Upper lobe of left lung (tissue), 6 donors: ENCODE data around the gene TMEM140. TPM values are rescaled to one million over a fixed set of nuclear protein-coding genes. Genes with fewer than 3 reads are reported as not detected.

Experiments
- ATAC-seq, 2 donors: fragments of 200-7000 bp; cut with Tn5 transposase; one replicate each; pipeline ENCODE4 v1.9.1; 2022; ENCODE audit warnings: mild to moderate bottlenecking in 2 of 2, moderate library complexity in 2 of 2; ENCODE audit not compliant: low FRiP score in 2 of 2
- DNase-seq, 2 donors: peaks; one replicate each; pipeline ENCODE4 v3.0.0-alpha.2; 2019 to 2020
- H3K27ac ChIP-seq, 4 donors: fragments of 200-600 bp; sonication (generic); one replicate each; pipeline ENCODE4 v1.5.1; 2016 to 2019
- H3K27me3 ChIP-seq, 4 donors: fragments of 200-600 bp; sonication (generic); one replicate each; pipeline ENCODE4 v1.5.1; 2017 to 2019
- H3K36me3 ChIP-seq, 4 donors: fragments of 200-600 bp; sonication (generic); one replicate each; pipeline ENCODE4 v1.5.1; 2016 to 2019
- H3K4me1 ChIP-seq, 4 donors: fragments of 200-600 bp; sonication (generic); one replicate each; pipeline ENCODE4 v1.5.1; 2018 to 2019
- H3K4me3 ChIP-seq, 4 donors: fragments of 200-600 bp; sonication (generic); one replicate each; pipeline ENCODE4 v1.5.1; 2017 to 2019; ENCODE audit warnings: mild to moderate bottlenecking in 2 of 4, moderate library complexity in 1 of 4
- H3K9me3 ChIP-seq, 4 donors: fragments of 200-600 bp; sonication (generic); one replicate each; pipeline ENCODE4 v1.5.1; 2018 to 2019
- CTCF ChIP-seq, 6 experiments: fragments of 450-650 bp in 4 of 6; fragments of 200-600 bp in 2 of 6; sonication (generic) in 2 of 6; IDR thresholded peaks; one replicate each; pipeline ENCODE4 v1.5.1; 2016 to 2019; ENCODE audit warnings: antibody characterized with exemption in 6 of 6
- EP300 ChIP-seq, 4 donors: sonication (generic); formaldehyde crosslinking; IDR thresholded peaks; one replicate each; pipeline ENCODE4 v1.5.1; 2017; ENCODE audit warnings: antibody characterized with exemption in 4 of 4, control low read depth in 2 of 4
- POLR2A ChIP-seq, 4 donors: fragments of 450-650 bp; IDR thresholded peaks; one replicate each; pipeline ENCODE4 v1.5.1; 2016 to 2017; ENCODE audit warnings: antibody characterized with exemption in 4 of 4, mild to moderate bottlenecking in 2 of 4
- POLR2AphosphoS5 ChIP-seq, 2 donors: sonication (generic); formaldehyde crosslinking; IDR thresholded peaks; one replicate each; pipeline ENCODE4 v1.5.1; 2017; ENCODE audit warnings: antibody characterized with exemption in 2 of 2
- WGBS, 2 donors: methylation state at CpG; one replicate each; pipeline ENCODE4 v1.1.5; 2017 to 2018; 5-methylcytosine and 5-hydroxymethylcytosine counted together
- total RNA-seq, 6 donors: library from RNA; depleted of rRNA in 4 of 6; stranded (reverse); fragments of >200 nt in 4 of 6; gene quantifications; one replicate each; pipeline versions ENCODE4 v1.1.0 to v1.2.1, GENCODE V29; 2016 to 2021
- donor health status: DM: no; HTN: no; CAD: no; lungs with moderate emphysema.
- donor health status: DM: no; HTN: yes; CAD: no; lungs with severe emphysema.

The TMEM140 gene
- total RNA-seq, 6 donors from 2014 or later: 25.2 to 59.2 (median 32.4) TPM

- WGBS, 2 donors: 95 to 100% methylated on average over 2 of the region's 2 CpGs
- TF ChIP-seq POLR2AphosphoS5 (IDR thresholded peaks at IDR 0.05) (no peak), EP300 (IDR thresholded peaks at IDR 0.05) (no peak), CTCF (IDR thresholded peaks at IDR 0.05) (no peak), POLR2A (IDR thresholded peaks at IDR 0.05) (no peak)
- Histone ChIP-seq H3K27ac (peak overlapping the region in 3 of 4 donors; percentile 80 to 98 (median 81)), H3K36me3 (peaks cover 0 to 42% (median 27%) of the 10 kb centered on the region in 4 donors), H3K9me3 (no peaks in the 10 kb centered on the region), H3K4me1 (peaks cover 77 to 88% (median 81%) of the 10 kb centered on the region in 4 donors), H3K27me3 (no peaks in the 10 kb centered on the region), H3K4me3 (no peak overlapping the region)
- no peak for ATAC-seq
- DNase-seq: no peak
Observed at GRCh38 chr7:135162382-135163001, 14.6 kb downstream of the TMEM140 start.

- Histone ChIP-seq H3K4me1 (peaks cover 79 to 88% (median 82%) of the 10 kb centered on the region in 4 donors), H3K4me3 (no peak overlapping the region), H3K27me3 (no peaks in the 10 kb centered on the region), H3K9me3 (no peaks in the 10 kb centered on the region), H3K27ac (peak overlapping the region; percentile 55 to 99 (median 98)), H3K36me3 (peaks cover 0 to 50% (median 32%) of the 10 kb centered on the region in 4 donors)
- peak in 1 of 2 donors; percentile 7 for ATAC-seq
- 76 to 83% methylated on average over 9 to 18 of the region's 18 CpGs for WGBS, 2 donors
- peak in 1 of 2 donors; percentile 69 for DNase-seq
- TF ChIP-seq EP300 (IDR thresholded peaks at IDR 0.05) (no peak), POLR2AphosphoS5 (IDR thresholded peaks at IDR 0.05) (no peak), POLR2A (IDR thresholded peaks at IDR 0.05) (no peak), CTCF (IDR thresholded peaks at IDR 0.05) (no peak)
Observed at GRCh38 chr7:135164357-135165061, 16.6 kb downstream of the TMEM140 start.

- DNase-seq: no peak
- no peak overlapping the region for H3K4me3 ChIP-seq
- peaks cover 0 to 50% (median 32%) of the 10 kb centered on the region in 4 donors for H3K36me3 ChIP-seq
- H3K4me1 ChIP-seq: peaks cover 69 to 81% (median 72%) of the 10 kb centered on the region in 4 donors
- peak overlapping the region; percentile 89 to 99 (median 98) for H3K27ac ChIP-seq
- no peaks in the 10 kb centered on the region for H3K9me3 ChIP-seq
- TF ChIP-seq POLR2AphosphoS5 (IDR thresholded peaks at IDR 0.05) (no peak), EP300 (IDR thresholded peaks at IDR 0.05) (no peak), POLR2A (IDR thresholded peaks at IDR 0.05) (no peak)
- WGBS, 2 donors: 79 to 81% methylated on average over 4 of the region's 4 CpGs
- no peaks in the 10 kb centered on the region for H3K27me3 ChIP-seq
- no peak for ATAC-seq
Observed at GRCh38 chr7:135165862-135166261, 18.0 kb downstream of the TMEM140 start.

GRCh38 chr7:135166338-135166990, 18.6 kb downstream of the TMEM140 start:
- Histone ChIP-seq H3K4me1 (peaks cover 63 to 81% (median 71%) of the 10 kb centered on the region in 4 donors), H3K36me3 (peaks cover 0 to 50% (median 32%) of the 10 kb centered on the region in 4 donors), H3K4me3 (peak overlapping the region in 1 of 4 donors; percentile 1), H3K9me3 (no peaks in the 10 kb centered on the region), H3K27ac (peak overlapping the region; percentile 89 to 99 (median 98)), H3K27me3 (no peaks in the 10 kb centered on the region)
- 41 to 48% methylated on average over 10 to 18 of the region's 18 CpGs for WGBS, 2 donors
- peak in 1 of 2 donors; percentile 17 for ATAC-seq
- TF ChIP-seq POLR2A (IDR thresholded peaks at IDR 0.05) (peak in 1 of 4 donors; percentile 11), POLR2AphosphoS5 (IDR thresholded peaks at IDR 0.05) (peak; percentile 60 to 65), EP300 (IDR thresholded peaks at IDR 0.05) (peak in 2 of 4 donors; percentile 66), CTCF (IDR thresholded peaks at IDR 0.05) (no peak)
- peak; percentile 58 to 59 for DNase-seq
